Neural cell (in vitro differentiated cells): Measurements from ENCODE around the gene IFNE. TPM values are rescaled to one million over a fixed set of nuclear protein-coding genes. Genes with fewer than 3 reads are reported as not detected.

Experiments used
- H2AFZ ChIP-seq: fragments of 200-600, 300-800 bp; sonication (generic), shearing (Covaris generic); 2 replicates; pipeline ENCODE4 v1.6.0; 2014; ENCODE audit warnings: low read depth, mild to moderate bottlenecking, antibody characterized with exemption, low read length, moderate library complexity
- H3F3A ChIP-seq: fragments of 200-600 bp; shearing (Covaris generic); 2 replicates; pipeline ENCODE4 v1.6.1; 2016; ENCODE audit warnings: mild to moderate bottlenecking, moderate library complexity, mixed read lengths, antibody characterized with exemption, low read length; ENCODE audit not compliant: insufficient read depth, poor library complexity, severe bottlenecking
- H3K27ac ChIP-seq: fragments of 200-600, 300-800 bp; sonication (generic), shearing (Covaris generic); 2 replicates; pipeline ENCODE4 v1.5.1; 2014; ENCODE audit warnings: mild to moderate bottlenecking, low read length, moderate library complexity
- H3K27me3 ChIP-seq: fragments of 300-800, 200-600 bp; sonication (generic), shearing (Covaris generic); 2 replicates; pipeline ENCODE4 v1.6.0; 2014; ENCODE audit warnings: mild to moderate bottlenecking, low read depth, low read length, moderate library complexity; ENCODE audit not compliant: insufficient read depth
- H3K36me3 ChIP-seq: fragments of 300-800, 200-600 bp; sonication (generic), shearing (Covaris generic); 2 replicates; pipeline ENCODE4 v1.5.1; 2014; ENCODE audit warnings: mild to moderate bottlenecking, antibody characterized with exemption, low read length, moderate library complexity; ENCODE audit not compliant: insufficient read depth
- H3K4me2 ChIP-seq: fragments of 300-800, 200-600 bp; sonication (generic), shearing (Covaris generic); 2 replicates; pipeline ENCODE4 v1.6.0; 2014; ENCODE audit warnings: mild to moderate bottlenecking, low read length
- H3K4me3 ChIP-seq: fragments of 300-800, 200-600 bp; sonication (generic), shearing (Covaris generic); 2 replicates; pipeline ENCODE4 v1.5.1; 2014; ENCODE audit warnings: mild to moderate bottlenecking, low read length, moderate library complexity
- H3K79me2 ChIP-seq: fragments of 200-600 bp; shearing (Covaris generic); replicated peaks from 2 replicates; pipeline ENCODE4 v1.6.0; 2014; ENCODE audit warnings: mild to moderate bottlenecking, low read length, moderate library complexity; ENCODE audit not compliant: insufficient read depth
- H3K9ac ChIP-seq: fragments of 300-800, 200-600 bp; sonication (generic), shearing (Covaris generic); 2 replicates; pipeline ENCODE4 v1.6.1; 2016; ENCODE audit warnings: mild to moderate bottlenecking, low read length, mixed read lengths
- H3K9me2 ChIP-seq: fragments of 200-600 bp; shearing (Covaris generic); 2 replicates; pipeline ENCODE4 v1.6.1; 2016; ENCODE audit warnings: mild to moderate bottlenecking, low read length, mixed read lengths; ENCODE audit not compliant: insufficient read depth
- H3K9me3 ChIP-seq: fragments of 200-600, 300-800 bp; sonication (generic), shearing (Covaris generic); 2 replicates; pipeline ENCODE4 v1.6.1; 2016; ENCODE audit warnings: mild to moderate bottlenecking, mixed run types, low read length, moderate library complexity, mixed read lengths
- H4K20me1 ChIP-seq: fragments of 200-600 bp; shearing (Covaris generic); 2 replicates; pipeline ENCODE4 v1.6.1; 2016; ENCODE audit warnings: mild to moderate bottlenecking, mixed run types; ENCODE audit not compliant: insufficient read depth
- CTCF ChIP-seq: fragments of 450-650 bp; IDR thresholded peaks from 2 replicates; pipeline ENCODE4 v1.5.1; 2014; ENCODE audit warnings: antibody characterized with exemption, mild to moderate bottlenecking, moderate library complexity; ENCODE audit not compliant: poor library complexity, severe bottlenecking
- EP300 ChIP-seq: fragments of 450-650 bp; conservative IDR thresholded peaks from 2 replicates; pipeline ENCODE4 v1.6.1; 2014; ENCODE audit warnings: antibody characterized with exemption, mild to moderate bottlenecking, moderate library complexity; ENCODE audit not compliant: poor library complexity, severe bottlenecking
- EZH2 ChIP-seq: fragments of 200-600, 300-800 bp; shearing (Covaris generic), sonication (generic); IDR thresholded peaks from 2 replicates; pipeline ENCODE4 v1.6.1; 2014; ENCODE audit warnings: antibody characterized with exemption, low read length, borderline replicate concordance, mild to moderate bottlenecking; ENCODE audit not compliant: insufficient read depth, poor library complexity, severe bottlenecking
- MXI1 ChIP-seq: fragments of 450-650 bp; conservative IDR thresholded peaks from 2 replicates; pipeline ENCODE4 v1.6.1; 2014; ENCODE audit warnings: antibody characterized with exemption, mild to moderate bottlenecking; ENCODE audit not compliant: poor library complexity, severe bottlenecking
- POLR2AphosphoS5 ChIP-seq: IDR thresholded peaks from 2 replicates; pipeline ENCODE4 v1.6.1; 2012
- RAD21 ChIP-seq: fragments of 450-650 bp; conservative IDR thresholded peaks from 2 replicates; pipeline ENCODE4 v1.6.1; 2014; ENCODE audit warnings: antibody characterized with exemption, mild to moderate bottlenecking, moderate library complexity
- SMC3 ChIP-seq: fragments of 450-650 bp; conservative IDR thresholded peaks from 2 replicates; pipeline ENCODE4 v1.6.1; 2014; ENCODE audit warnings: antibody characterized with exemption, mild to moderate bottlenecking, moderate library complexity; ENCODE audit not compliant: poor library complexity
- TAF1 ChIP-seq: IDR thresholded peaks from 2 replicates; pipeline ENCODE4 v1.6.1; 2012; ENCODE audit warnings: low read depth
- polyA minus RNA-seq: library from RNA; depleted of rRNA, polyadenylated mRNA; stranded (reverse); fragments of >200 nt; gene quantifications from 2 replicates; pipeline ENCODE4 v1.2.3, GENCODE V29; 2014
- polyA plus RNA-seq: library from polyadenylated mRNA; depleted of rRNA; stranded (reverse); fragments of >200 nt; gene quantifications from 2 replicates; pipeline ENCODE4 v1.2.3, GENCODE V29; 2014
- TF ChIP-seq, protein P1 (sequence below): IDR thresholded peaks from 2 replicates; pipeline ENCODE4 v1.6.1; 2012; ENCODE audit warnings: borderline replicate concordance

Gene IFNE, protein sequence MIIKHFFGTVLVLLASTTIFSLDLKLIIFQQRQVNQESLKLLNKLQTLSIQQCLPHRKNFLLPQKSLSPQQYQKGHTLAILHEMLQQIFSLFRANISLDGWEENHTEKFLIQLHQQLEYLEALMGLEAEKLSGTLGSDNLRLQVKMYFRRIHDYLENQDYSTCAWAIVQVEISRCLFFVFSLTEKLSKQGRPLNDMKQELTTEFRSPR
- not detected in 2 replicates for polyA plus RNA-seq
- not detected in 2 replicates for polyA minus RNA-seq

DNA sequence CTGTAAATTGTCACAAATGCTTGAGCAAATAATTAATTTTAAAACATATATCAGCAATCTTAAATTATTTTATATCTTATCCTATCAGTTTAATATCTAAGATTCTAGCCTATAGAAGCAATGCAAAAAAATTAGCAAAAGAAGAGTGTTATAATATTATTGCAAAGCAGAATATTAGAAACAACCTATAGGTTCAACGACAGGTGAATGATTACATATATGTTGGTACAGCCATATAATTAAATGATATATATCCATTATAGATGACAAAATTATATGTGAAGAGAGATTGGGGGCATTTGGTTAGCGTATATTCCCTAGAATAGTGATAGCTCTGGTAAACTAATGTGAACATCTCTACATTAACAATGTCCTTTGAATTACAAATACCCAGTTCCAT is at the start of gene IFNE:
IFNE (minus strand) TSS at position 101 of the 400 bp plus-strand sequence. CDS start 619 bp downstream, outside the sequence.
- TF ChIP-seq EZH2, result no peak
- TF ChIP-seq EP300, result no peak
- no peak for TF ChIP-seq CTCF
- TF ChIP-seq TAF1, result no peak
- TF ChIP-seq, protein P1, sequence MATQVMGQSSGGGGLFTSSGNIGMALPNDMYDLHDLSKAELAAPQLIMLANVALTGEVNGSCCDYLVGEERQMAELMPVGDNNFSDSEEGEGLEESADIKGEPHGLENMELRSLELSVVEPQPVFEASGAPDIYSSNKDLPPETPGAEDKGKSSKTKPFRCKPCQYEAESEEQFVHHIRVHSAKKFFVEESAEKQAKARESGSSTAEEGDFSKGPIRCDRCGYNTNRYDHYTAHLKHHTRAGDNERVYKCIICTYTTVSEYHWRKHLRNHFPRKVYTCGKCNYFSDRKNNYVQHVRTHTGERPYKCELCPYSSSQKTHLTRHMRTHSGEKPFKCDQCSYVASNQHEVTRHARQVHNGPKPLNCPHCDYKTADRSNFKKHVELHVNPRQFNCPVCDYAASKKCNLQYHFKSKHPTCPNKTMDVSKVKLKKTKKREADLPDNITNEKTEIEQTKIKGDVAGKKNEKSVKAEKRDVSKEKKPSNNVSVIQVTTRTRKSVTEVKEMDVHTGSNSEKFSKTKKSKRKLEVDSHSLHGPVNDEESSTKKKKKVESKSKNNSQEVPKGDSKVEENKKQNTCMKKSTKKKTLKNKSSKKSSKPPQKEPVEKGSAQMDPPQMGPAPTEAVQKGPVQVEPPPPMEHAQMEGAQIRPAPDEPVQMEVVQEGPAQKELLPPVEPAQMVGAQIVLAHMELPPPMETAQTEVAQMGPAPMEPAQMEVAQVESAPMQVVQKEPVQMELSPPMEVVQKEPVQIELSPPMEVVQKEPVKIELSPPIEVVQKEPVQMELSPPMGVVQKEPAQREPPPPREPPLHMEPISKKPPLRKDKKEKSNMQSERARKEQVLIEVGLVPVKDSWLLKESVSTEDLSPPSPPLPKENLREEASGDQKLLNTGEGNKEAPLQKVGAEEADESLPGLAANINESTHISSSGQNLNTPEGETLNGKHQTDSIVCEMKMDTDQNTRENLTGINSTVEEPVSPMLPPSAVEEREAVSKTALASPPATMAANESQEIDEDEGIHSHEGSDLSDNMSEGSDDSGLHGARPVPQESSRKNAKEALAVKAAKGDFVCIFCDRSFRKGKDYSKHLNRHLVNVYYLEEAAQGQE, result no peak
- no peak for TF ChIP-seq MXI1
- Histone ChIP-seq H3K27me3 (no peaks in the 10 kb centered on the region), H3F3A (no peaks in the 10 kb centered on the region), H4K20me1 (no peaks in the 10 kb centered on the region), H3K36me3 (no peaks in the 10 kb centered on the region), H3K4me2 (no peak within 1 kb of the TSS), H3K79me2 (no peaks in the 10 kb centered on the region), H3K9me3 (no peaks in the 10 kb centered on the region), H3K9me2 (no peaks in the 10 kb centered on the region), H2AFZ (no peak within 1 kb of the TSS), H3K4me3 (no peak within 1 kb of the TSS), H3K9ac (no peak within 1 kb of the TSS), H3K27ac (no peak within 1 kb of the TSS)

GRCh38 chr9:21528123-21528808 is 46.2 kb upstream of the IFNE start:
- no peaks in the 10 kb centered on the region for H3K9me3 ChIP-seq
- H3K36me3 ChIP-seq, result no peaks in the 10 kb centered on the region
- H3K27me3 ChIP-seq, result no peaks in the 10 kb centered on the region
- TF ChIP-seq EP300 (no peak), TAF1 (no peak), MXI1 (no peak), EZH2 (no peak), POLR2AphosphoS5 (no peak), CTCF (no peak), RAD21 (no peak), SMC3 (no peak)
- TF ChIP-seq, protein P1, result no peak
- H3K9ac ChIP-seq, result no peak overlapping the region
- no peaks in the 10 kb centered on the region for H3F3A ChIP-seq
- no peak overlapping the region for H2AFZ ChIP-seq
- H3K79me2 ChIP-seq, result no peaks in the 10 kb centered on the region
- no peak overlapping the region for H3K4me2 ChIP-seq
- no peak overlapping the region for H3K27ac ChIP-seq
- H3K9me2 ChIP-seq, result no peaks in the 10 kb centered on the region
- no peaks in the 10 kb centered on the region for H4K20me1 ChIP-seq
- no peak overlapping the region for H3K4me3 ChIP-seq
